ENCODE measurements around the gene TMED4. TPM values are rescaled to one million over a fixed set of nuclear protein-coding genes. Genes with fewer than 3 reads are reported as not detected.

The TMED4 gene
- total and polyA plus RNA-seq, 2 of the 13 experiments (the other 11 are each of a cell fraction or from before 2014, with no cell fraction given), result 81.4 to 109 TPM

- TF ChIP-seq, protein P1, sequence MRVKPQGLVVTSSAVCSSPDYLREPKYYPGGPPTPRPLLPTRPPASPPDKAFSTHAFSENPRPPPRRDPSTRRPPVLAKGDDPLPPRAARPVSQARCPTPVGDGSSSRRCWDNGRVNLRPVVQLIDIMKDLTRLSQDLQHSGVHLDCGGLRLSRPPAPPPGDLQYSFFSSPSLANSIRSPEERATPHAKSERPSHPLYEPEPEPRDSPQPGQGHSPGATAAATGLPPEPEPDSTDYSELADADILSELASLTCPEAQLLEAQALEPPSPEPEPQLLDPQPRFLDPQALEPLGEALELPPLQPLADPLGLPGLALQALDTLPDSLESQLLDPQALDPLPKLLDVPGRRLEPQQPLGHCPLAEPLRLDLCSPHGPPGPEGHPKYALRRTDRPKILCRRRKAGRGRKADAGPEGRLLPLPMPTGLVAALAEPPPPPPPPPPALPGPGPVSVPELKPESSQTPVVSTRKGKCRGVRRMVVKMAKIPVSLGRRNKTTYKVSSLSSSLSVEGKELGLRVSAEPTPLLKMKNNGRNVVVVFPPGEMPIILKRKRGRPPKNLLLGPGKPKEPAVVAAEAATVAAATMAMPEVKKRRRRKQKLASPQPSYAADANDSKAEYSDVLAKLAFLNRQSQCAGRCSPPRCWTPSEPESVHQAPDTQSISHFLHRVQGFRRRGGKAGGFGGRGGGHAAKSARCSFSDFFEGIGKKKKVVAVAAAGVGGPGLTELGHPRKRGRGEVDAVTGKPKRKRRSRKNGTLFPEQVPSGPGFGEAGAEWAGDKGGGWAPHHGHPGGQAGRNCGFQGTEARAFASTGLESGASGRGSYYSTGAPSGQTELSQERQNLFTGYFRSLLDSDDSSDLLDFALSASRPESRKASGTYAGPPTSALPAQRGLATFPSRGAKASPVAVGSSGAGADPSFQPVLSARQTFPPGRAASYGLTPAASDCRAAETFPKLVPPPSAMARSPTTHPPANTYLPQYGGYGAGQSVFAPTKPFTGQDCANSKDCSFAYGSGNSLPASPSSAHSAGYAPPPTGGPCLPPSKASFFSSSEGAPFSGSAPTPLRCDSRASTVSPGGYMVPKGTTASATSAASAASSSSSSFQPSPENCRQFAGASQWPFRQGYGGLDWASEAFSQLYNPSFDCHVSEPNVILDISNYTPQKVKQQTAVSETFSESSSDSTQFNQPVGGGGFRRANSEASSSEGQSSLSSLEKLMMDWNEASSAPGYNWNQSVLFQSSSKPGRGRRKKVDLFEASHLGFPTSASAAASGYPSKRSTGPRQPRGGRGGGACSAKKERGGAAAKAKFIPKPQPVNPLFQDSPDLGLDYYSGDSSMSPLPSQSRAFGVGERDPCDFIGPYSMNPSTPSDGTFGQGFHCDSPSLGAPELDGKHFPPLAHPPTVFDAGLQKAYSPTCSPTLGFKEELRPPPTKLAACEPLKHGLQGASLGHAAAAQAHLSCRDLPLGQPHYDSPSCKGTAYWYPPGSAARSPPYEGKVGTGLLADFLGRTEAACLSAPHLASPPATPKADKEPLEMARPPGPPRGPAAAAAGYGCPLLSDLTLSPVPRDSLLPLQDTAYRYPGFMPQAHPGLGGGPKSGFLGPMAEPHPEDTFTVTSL (CRISPR knock-in tag; IDR thresholded peaks at IDR 0.05; ENCODE audit: borderline replicate concordance), result no peak
- TF ChIP-seq ZMYM2 (CRISPR knock-in tag; IDR thresholded peaks at IDR 0.05) (0 out of 2 replicates have a peak, but pooled peaks have one; percentile 9), ZNF780A (CRISPR knock-in tag; IDR thresholded peaks at IDR 0.05) (0 out of 2 replicates have a peak, but pooled peaks have one; percentile 60), TGIF2 (CRISPR knock-in tag; IDR thresholded peaks at IDR 0.05) (no peak), ZNF251 (CRISPR knock-in tag; IDR thresholded peaks at IDR 0.05) (no peak), ZNF562 (CRISPR knock-in tag; IDR thresholded peaks at IDR 0.05; ENCODE audit: borderline replicate concordance) (no peak), ZBED4 (CRISPR knock-in tag; IDR thresholded peaks at IDR 0.05; ENCODE audit: borderline replicate concordance) (no peak), ZBTB7B (CRISPR knock-in tag; IDR thresholded peaks at IDR 0.05) (no peak), NFYC (CRISPR knock-in tag; IDR thresholded peaks at IDR 0.05) (no peak), PHB2 (IDR thresholded peaks at IDR 0.05; ENCODE audit: partially characterized antibody) (no peak), ZNF674 (CRISPR knock-in tag; IDR thresholded peaks at IDR 0.05; ENCODE audit: low read depth) (no peak), ZNF567 (CRISPR knock-in tag; IDR thresholded peaks at IDR 0.05; ENCODE audit: borderline replicate concordance) (no peak), FOXC1 (CRISPR knock-in tag; IDR thresholded peaks at IDR 0.05; ENCODE audit: borderline replicate concordance) (no peak), KDM2A (CRISPR knock-in tag; IDR thresholded peaks at IDR 0.05; ENCODE audit: borderline replicate concordance, low read depth) (no peak), ZNF124 (CRISPR knock-in tag; IDR thresholded peaks at IDR 0.05) (no peak)
- TF ChIP-seq, protein P2, sequence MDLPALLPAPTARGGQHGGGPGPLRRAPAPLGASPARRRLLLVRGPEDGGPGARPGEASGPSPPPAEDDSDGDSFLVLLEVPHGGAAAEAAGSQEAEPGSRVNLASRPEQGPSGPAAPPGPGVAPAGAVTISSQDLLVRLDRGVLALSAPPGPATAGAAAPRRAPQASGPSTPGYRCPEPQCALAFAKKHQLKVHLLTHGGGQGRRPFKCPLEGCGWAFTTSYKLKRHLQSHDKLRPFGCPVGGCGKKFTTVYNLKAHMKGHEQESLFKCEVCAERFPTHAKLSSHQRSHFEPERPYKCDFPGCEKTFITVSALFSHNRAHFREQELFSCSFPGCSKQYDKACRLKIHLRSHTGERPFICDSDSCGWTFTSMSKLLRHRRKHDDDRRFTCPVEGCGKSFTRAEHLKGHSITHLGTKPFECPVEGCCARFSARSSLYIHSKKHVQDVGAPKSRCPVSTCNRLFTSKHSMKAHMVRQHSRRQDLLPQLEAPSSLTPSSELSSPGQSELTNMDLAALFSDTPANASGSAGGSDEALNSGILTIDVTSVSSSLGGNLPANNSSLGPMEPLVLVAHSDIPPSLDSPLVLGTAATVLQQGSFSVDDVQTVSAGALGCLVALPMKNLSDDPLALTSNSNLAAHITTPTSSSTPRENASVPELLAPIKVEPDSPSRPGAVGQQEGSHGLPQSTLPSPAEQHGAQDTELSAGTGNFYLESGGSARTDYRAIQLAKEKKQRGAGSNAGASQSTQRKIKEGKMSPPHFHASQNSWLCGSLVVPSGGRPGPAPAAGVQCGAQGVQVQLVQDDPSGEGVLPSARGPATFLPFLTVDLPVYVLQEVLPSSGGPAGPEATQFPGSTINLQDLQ (CRISPR knock-in tag; IDR thresholded peaks at IDR 0.05), result 0 out of 2 replicates have a peak, but pooled peaks have one; percentile 88
Observed at GRCh38 chr7:44580945-44581878, 819 bp downstream of the TMED4 start (continued).
